HL-60 (cell line): Measurements from ENCODE around the gene TSHZ2.

ENCODE experiments used
- CTCF ChIP-seq: IDR thresholded peaks from one replicate; pipeline ENCODE4 v1.5.1; 2011; ENCODE audit warnings: low read length, control low read depth, inconsistent platforms; ENCODE audit not compliant: insufficient read depth
- POLR2AphosphoS5 ChIP-seq: IDR thresholded peaks from 2 replicates; pipeline ENCODE4 v1.6.1; 2012; ENCODE audit warnings: low read depth

- TF ChIP-seq CTCF (no peak), POLR2AphosphoS5 (no peak)
Measured at GRCh38 chr20:53237461-53237860, 265.3 kb downstream of the TSHZ2 start.
